HEK293 (cell line): ENCODE data around the gene IPO11.

Experiments used
- ELK4 ChIP-seq: IDR thresholded peaks from 2 replicates; pipeline ENCODE4 v1.6.1; 2011; ENCODE audit warnings: mild to moderate bottlenecking, low read depth, low read length, borderline replicate concordance
- INSM2 ChIP-seq: fragments of 450-650 bp; formaldehyde crosslinking; IDR thresholded peaks from 2 replicates; pipeline ENCODE4 v1.5.1; 2016; ENCODE audit warnings: missing biosample characterization, missing genetic modification characterization
- KLF10 ChIP-seq: fragments of 450-650 bp; IDR thresholded peaks from 2 replicates; pipeline ENCODE4 v1.5.1; 2018; ENCODE audit warnings: missing biosample characterization, mild to moderate bottlenecking, missing genetic modification characterization
- PRDM1 ChIP-seq: fragments of 450-650 bp; formaldehyde crosslinking; IDR thresholded peaks from 2 replicates; pipeline ENCODE4; 2016; ENCODE audit warnings: missing biosample characterization, missing genetic modification characterization
- PRDM10 ChIP-seq: fragments of 450-650 bp; formaldehyde crosslinking; IDR thresholded peaks from 2 replicates; pipeline ENCODE4 v1.5.1; 2016; ENCODE audit warnings: missing biosample characterization, missing genetic modification characterization
- RBAK ChIP-seq: fragments of 450-650 bp; formaldehyde crosslinking; IDR thresholded peaks from 2 replicates; pipeline ENCODE4 v1.5.1; 2016; ENCODE audit warnings: missing biosample characterization, missing genetic modification characterization
- SCRT1 ChIP-seq: fragments of 450-650 bp; formaldehyde crosslinking; IDR thresholded peaks from 2 replicates; pipeline ENCODE4 v1.5.1; 2016; ENCODE audit warnings: missing biosample characterization, missing genetic modification characterization, borderline replicate concordance
- TSHZ1 ChIP-seq: fragments of 450-650 bp; formaldehyde crosslinking; IDR thresholded peaks from 2 replicates; pipeline ENCODE4 v1.5.1; 2016; ENCODE audit warnings: missing biosample characterization, missing genetic modification characterization, borderline replicate concordance
- ZNF16 ChIP-seq: fragments of 450-650 bp; formaldehyde crosslinking; IDR thresholded peaks from 2 replicates; pipeline ENCODE4 v1.5.1; 2016; ENCODE audit warnings: low read depth, missing biosample characterization, missing genetic modification characterization
- ZNF214 ChIP-seq: fragments of 450-650 bp; formaldehyde crosslinking; IDR thresholded peaks from 2 replicates; pipeline ENCODE4 v1.5.1; 2017; ENCODE audit warnings: missing biosample characterization, mild to moderate bottlenecking, missing genetic modification characterization, borderline replicate concordance
- ZNF510 ChIP-seq: fragments of 450-650 bp; formaldehyde crosslinking; IDR thresholded peaks from 2 replicates; pipeline ENCODE4 v1.5.1; 2018; ENCODE audit warnings: mild to moderate bottlenecking, missing genetic modification characterization, missing biosample characterization; ENCODE audit not compliant: insufficient replicate concordance
- ZNF514 ChIP-seq: fragments of 450-650 bp; formaldehyde crosslinking; IDR thresholded peaks from 2 replicates; pipeline ENCODE4 v1.5.1; 2016; ENCODE audit warnings: missing biosample characterization, missing genetic modification characterization
- ZNF518A ChIP-seq: fragments of 450-650 bp; formaldehyde crosslinking; conservative IDR thresholded peaks from 2 replicates; pipeline ENCODE4 v1.5.1; 2016; ENCODE audit warnings: low read depth, missing biosample characterization, missing genetic modification characterization
- ZNF521 ChIP-seq: fragments of 450-650 bp; formaldehyde crosslinking; IDR thresholded peaks from 2 replicates; pipeline ENCODE4 v1.5.1; 2017; ENCODE audit warnings: missing biosample characterization, mild to moderate bottlenecking, missing genetic modification characterization
- ZNF561 ChIP-seq: fragments of 450-650 bp; IDR thresholded peaks from 2 replicates; pipeline ENCODE4 v1.5.1; 2018; ENCODE audit warnings: missing biosample characterization, missing genetic modification characterization, borderline replicate concordance
- ZNF626 ChIP-seq: fragments of 450-650 bp; sonication (Bioruptor Pico); formaldehyde crosslinking; IDR thresholded peaks from 2 replicates; pipeline ENCODE4 v1.5.1; 2018; ENCODE audit warnings: missing biosample characterization, missing genetic modification characterization, inconsistent platforms
- ZNF677 ChIP-seq: fragments of 450-650 bp; IDR thresholded peaks from 2 replicates; pipeline ENCODE4 v1.5.0; 2018; ENCODE audit warnings: missing biosample characterization, mild to moderate bottlenecking, missing genetic modification characterization, moderate library complexity
- ZNF785 ChIP-seq: fragments of 450-650 bp; formaldehyde crosslinking; IDR thresholded peaks from 2 replicates; pipeline ENCODE4 v1.5.1; 2016; ENCODE audit warnings: missing biosample characterization, missing genetic modification characterization
- ZNF830 ChIP-seq: fragments of 450-650 bp; IDR thresholded peaks from 2 replicates; pipeline ENCODE4 v1.5.0; 2018; ENCODE audit warnings: missing biosample characterization, missing genetic modification characterization, low read depth, mild to moderate bottlenecking, moderate library complexity
- ZSCAN23 ChIP-seq: fragments of 450-650 bp; formaldehyde crosslinking; IDR thresholded peaks from 2 replicates; pipeline ENCODE4 v1.5.1; 2016; ENCODE audit warnings: missing biosample characterization, missing genetic modification characterization
- TF ChIP-seq, protein P1 (sequence below): fragments of 450-650 bp; formaldehyde crosslinking; IDR thresholded peaks from 2 replicates; pipeline ENCODE4 v1.5.1; 2017; ENCODE audit warnings: missing biosample characterization, missing genetic modification characterization

Gene IPO11

GRCh38 chr5:62412549-62413329, at the start of gene IPO11 (continued):
- TF ChIP-seq TSHZ1 (tag by site-specific recombination) (no peak), RBAK (tag by site-specific recombination) (no peak), KLF10 (tag by site-specific recombination) (no peak), SCRT1 (tag by site-specific recombination) (no peak), ZNF785 (tag by site-specific recombination) (0 out of 2 replicates have a peak, but pooled peaks have one; percentile 39), ELK4 (no peak), ZNF518A (tag by site-specific recombination) (0 out of 2 replicates have a peak, but pooled peaks have one; percentile 30), ZNF561 (tag by site-specific recombination) (no peak), ZNF510 (tag by site-specific recombination) (no peak), ZSCAN23 (tag by site-specific recombination) (no peak), ZNF16 (no peak), ZNF514 (tag by site-specific recombination) (no peak), PRDM1 (tag by site-specific recombination) (no peak), ZNF626 (tag by site-specific recombination) (no peak), PRDM10 (no peak), ZNF214 (tag by site-specific recombination) (no peak), ZNF677 (tag by site-specific recombination) (no peak), INSM2 (tag by site-specific recombination) (peak; percentile 23; the same call in 1 of the 2 replicates), ZNF830 (tag by site-specific recombination) (no peak), ZNF521 (tag by site-specific recombination) (no peak)
- TF ChIP-seq, protein P1, sequence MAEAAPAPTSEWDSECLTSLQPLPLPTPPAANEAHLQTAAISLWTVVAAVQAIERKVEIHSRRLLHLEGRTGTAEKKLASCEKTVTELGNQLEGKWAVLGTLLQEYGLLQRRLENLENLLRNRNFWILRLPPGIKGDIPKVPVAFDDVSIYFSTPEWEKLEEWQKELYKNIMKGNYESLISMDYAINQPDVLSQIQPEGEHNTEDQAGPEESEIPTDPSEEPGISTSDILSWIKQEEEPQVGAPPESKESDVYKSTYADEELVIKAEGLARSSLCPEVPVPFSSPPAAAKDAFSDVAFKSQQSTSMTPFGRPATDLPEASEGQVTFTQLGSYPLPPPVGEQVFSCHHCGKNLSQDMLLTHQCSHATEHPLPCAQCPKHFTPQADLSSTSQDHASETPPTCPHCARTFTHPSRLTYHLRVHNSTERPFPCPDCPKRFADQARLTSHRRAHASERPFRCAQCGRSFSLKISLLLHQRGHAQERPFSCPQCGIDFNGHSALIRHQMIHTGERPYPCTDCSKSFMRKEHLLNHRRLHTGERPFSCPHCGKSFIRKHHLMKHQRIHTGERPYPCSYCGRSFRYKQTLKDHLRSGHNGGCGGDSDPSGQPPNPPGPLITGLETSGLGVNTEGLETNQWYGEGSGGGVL: no peak
